GM06990 (cell line): Measurements from ENCODE around the gene RHO.

Experiments
- DNase-seq: peaks from one replicate; pipeline ENCODE4 v3.0.0-alpha.2; 2011; ENCODE audit not compliant: insufficient read length; ENCODE audit errors: extremely low read depth
- H3K27me3 ChIP-seq: replicated peaks from 2 replicates; pipeline ENCODE4 v1.6.0; 2011; ENCODE audit warnings: low read length; ENCODE audit not compliant: control insufficient read depth, insufficient read depth
- H3K36me3 ChIP-seq: 2 replicates; pipeline ENCODE4 v1.5.1; 2011; ENCODE audit warnings: low read length; ENCODE audit not compliant: control insufficient read depth, insufficient read depth
- H3K4me3 ChIP-seq: replicated peaks from 2 replicates; pipeline ENCODE4 v1.5.1; 2011; ENCODE audit warnings: low read depth, mild to moderate bottlenecking, control low read depth, low read length
- TF ChIP-seq, protein P1 (sequence below): IDR thresholded peaks from 2 replicates; pipeline ENCODE4 v1.5.1; 2011; ENCODE audit warnings: low read length, control low read depth, mild to moderate bottlenecking, inconsistent platforms; ENCODE audit not compliant: insufficient read depth, poor library complexity, severe bottlenecking

The RHO gene

DNA sequence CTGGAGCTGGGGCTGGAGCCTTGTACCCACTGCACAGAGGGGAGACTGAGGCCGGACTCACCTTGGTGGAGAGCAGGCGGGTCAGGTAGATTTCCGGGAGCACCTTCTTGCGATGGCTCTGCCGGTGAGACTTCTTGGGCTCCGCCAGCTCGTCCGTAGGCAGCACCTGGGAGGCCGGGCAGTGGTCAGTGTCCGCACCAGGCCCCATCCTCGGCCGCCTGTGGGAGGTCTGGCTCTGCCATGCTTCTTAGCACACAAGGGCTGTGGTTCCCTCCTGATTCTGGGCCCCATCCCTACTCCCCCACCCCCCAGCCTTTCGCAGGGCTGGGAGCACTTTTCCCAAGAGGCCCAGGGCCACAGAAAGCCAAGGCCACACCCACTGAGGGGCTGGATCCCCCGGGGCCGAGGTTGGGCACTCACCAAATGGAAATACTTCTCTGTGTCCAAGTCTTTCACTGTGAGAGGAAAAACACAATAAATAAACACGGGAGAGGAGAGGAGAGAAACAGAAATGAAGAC, 31.9 kb downstream of the RHO start:
- DNase-seq, result no peak
- no peak overlapping the region for H3K4me3 ChIP-seq
- no peaks in the 10 kb centered on the region for H3K36me3 ChIP-seq
- TF ChIP-seq, protein P1, sequence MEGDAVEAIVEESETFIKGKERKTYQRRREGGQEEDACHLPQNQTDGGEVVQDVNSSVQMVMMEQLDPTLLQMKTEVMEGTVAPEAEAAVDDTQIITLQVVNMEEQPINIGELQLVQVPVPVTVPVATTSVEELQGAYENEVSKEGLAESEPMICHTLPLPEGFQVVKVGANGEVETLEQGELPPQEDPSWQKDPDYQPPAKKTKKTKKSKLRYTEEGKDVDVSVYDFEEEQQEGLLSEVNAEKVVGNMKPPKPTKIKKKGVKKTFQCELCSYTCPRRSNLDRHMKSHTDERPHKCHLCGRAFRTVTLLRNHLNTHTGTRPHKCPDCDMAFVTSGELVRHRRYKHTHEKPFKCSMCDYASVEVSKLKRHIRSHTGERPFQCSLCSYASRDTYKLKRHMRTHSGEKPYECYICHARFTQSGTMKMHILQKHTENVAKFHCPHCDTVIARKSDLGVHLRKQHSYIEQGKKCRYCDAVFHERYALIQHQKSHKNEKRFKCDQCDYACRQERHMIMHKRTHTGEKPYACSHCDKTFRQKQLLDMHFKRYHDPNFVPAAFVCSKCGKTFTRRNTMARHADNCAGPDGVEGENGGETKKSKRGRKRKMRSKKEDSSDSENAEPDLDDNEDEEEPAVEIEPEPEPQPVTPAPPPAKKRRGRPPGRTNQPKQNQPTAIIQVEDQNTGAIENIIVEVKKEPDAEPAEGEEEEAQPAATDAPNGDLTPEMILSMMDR, result no peak
- no peaks in the 10 kb centered on the region; the same call in 1 of the 2 replicates for H3K27me3 ChIP-seq

DNA sequence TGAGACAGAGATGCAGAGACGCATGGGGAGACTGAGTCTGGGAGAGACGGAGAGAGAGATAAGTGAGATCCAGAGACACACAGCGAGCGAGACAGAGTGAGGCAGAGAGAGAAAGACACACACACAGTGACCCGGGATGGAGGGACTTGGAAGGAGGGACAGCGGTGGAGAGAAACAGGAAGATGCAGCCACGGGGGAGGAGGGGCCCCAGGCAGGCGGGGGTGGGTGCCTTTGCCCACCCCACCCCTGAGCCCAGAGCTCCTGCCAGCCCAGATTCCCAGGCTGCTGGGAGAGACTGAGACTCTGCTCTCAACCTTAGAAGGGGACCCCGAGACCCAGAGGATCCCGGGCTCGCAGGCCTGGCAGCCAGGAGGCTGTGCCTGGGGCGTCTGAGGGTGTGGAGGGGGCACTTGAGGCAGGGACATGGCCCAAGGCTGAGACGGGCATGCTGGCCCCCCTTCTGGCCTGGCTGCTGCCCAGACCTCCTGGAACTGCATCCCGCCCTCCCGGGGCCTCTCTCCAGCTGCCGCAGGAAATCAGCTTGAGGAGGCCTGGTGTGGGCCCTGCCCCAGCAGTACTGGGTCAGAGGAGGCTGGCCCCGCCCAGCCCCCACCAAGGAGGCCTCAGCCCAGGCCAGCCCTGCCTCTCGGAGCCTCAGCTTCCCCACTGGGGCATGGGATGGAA, 32.6 kb downstream of the RHO start:
- H3K27me3 ChIP-seq, result no peaks in the 10 kb centered on the region
- H3K36me3 ChIP-seq, result no peaks in the 10 kb centered on the region
- no peak for DNase-seq
- H3K4me3 ChIP-seq, result no peak overlapping the region
- TF ChIP-seq, protein P1, result no peak

DNA sequence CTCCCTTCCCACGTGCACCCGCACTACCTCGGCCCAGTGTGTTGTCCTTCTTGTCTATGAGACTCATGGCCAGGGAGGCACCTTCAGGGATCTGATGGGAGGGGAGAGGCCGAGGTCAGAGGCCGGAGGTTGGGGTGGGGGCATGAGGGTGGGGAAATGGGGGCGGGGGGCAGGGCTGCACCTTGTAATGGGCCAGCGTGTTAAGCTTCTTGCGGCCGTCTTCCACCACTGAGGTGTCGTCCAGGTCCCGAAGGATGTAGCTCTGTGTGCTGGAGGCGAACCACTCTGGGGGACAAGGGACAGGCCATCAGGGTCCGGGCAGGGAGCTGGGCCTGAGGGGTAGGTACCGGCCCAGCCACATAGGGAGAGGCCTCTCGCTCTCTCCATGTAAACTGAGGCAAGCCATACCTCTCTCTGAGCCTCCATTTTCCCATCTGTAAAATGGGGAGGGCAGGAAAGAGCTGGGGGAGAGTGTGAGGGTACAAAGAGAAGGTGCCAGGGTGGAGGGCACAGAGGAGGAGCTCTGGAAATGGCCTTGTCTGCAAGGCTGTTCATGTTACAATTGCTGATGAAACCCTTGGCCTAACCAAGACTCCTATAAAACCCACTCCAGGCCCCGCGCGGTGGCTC, 33.3 kb downstream of the RHO start:
- no peaks in the 10 kb centered on the region for H3K27me3 ChIP-seq
- DNase-seq, result no peak
- H3K36me3 ChIP-seq, result no peaks in the 10 kb centered on the region
- TF ChIP-seq, protein P1, result no peak
- H3K4me3 ChIP-seq, result no peak overlapping the region

DNA sequence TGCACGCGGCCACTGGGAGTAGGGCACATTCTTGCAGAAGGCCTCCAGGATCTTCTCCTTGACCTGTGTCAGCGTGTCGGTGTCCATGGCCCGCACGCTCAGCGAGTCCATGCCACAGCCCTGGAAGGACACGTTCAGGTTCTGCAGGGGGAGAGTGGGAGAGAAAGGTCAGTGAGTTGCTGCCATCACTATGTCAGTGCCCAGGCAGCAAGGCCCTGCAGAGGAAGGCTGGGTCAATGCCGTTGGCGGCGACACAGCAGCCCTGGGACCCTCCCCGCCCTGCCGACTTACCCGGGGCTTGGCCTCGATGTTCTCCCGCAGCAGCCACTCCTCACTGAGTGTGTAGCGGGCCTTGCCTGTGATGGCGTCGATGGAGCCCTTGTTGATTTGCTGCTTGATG, 34.4 kb downstream of the RHO start:
- DNase-seq, result no peak
- Histone ChIP-seq H3K36me3 (no peaks in the 10 kb centered on the region), H3K27me3 (no peaks in the 10 kb centered on the region), H3K4me3 (no peak overlapping the region)
- TF ChIP-seq, protein P1, result no peak

DNA sequence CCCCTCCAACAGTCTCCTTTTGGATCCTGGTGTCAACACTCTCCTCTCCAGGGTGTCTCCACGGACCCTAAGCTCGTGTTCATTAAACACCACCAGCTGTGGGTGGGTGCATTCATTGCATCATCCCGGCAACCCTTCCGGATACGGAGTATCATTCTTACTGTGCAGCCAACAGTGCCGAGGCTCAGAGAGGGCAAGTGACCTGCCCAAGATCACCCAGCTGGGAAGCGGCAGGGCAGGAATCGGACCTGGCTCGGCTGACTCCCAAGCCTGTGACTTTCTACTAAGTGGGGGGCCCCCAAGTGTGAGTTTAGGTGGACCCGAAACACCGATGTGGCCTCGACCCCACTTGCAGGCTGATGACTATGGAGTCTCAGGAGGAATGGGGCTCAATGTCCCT, 34.9 kb downstream of the RHO start:
- no peak for DNase-seq
- no peaks in the 10 kb centered on the region for H3K27me3 ChIP-seq
- H3K36me3 ChIP-seq, result no peaks in the 10 kb centered on the region
- no peak overlapping the region for H3K4me3 ChIP-seq
- TF ChIP-seq, protein P1, result no peak
